ENCODE measurements around the gene AQP5.

AQP5 gene

DNA sequence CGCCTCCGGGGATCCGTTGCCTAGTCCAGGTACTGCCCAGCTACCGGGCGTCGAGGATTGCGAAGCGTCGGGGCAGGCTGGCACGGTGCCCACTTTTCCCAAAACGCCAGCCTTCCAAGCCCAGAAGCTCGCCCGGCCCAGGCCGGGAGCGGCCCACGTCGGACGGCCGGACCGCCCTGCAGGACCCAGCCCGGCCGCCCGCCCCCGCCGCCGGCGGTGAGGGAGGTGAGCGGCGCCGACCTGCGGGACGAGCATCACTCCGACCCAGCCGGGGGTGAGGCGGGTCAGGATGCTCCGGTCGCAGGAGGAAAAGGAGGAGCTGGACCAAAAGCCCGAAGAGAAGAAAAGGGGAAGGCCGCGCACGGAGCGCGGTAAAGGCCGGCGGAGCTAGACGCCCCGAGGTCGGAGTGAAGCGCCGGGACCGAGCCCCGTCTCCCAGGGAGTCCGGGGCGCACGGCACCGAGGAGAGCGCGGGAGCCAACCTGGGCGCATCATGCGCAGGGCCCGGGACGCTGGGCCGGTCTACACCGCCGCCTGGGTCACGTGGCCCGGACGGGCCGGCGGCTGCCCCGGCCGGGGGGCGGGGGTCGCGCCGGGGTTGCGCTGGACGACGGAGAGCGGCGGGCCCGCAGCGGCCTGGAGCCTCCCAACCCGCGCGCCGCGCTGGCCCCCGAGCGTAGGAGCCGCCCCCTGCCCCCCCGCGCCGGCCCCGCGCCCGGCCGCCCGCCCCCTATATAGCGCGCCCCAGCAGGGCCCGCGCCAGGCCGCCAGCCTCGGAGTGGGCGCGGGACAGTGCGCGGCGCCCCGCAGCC is at the start of gene AQP5:
Gene AQP5 (plus strand): TSS at position 762 of the 812 bp plus-strand sequence. CDS start 146 bp downstream, outside the sequence.
- DNase-seq: no peak

DNA sequence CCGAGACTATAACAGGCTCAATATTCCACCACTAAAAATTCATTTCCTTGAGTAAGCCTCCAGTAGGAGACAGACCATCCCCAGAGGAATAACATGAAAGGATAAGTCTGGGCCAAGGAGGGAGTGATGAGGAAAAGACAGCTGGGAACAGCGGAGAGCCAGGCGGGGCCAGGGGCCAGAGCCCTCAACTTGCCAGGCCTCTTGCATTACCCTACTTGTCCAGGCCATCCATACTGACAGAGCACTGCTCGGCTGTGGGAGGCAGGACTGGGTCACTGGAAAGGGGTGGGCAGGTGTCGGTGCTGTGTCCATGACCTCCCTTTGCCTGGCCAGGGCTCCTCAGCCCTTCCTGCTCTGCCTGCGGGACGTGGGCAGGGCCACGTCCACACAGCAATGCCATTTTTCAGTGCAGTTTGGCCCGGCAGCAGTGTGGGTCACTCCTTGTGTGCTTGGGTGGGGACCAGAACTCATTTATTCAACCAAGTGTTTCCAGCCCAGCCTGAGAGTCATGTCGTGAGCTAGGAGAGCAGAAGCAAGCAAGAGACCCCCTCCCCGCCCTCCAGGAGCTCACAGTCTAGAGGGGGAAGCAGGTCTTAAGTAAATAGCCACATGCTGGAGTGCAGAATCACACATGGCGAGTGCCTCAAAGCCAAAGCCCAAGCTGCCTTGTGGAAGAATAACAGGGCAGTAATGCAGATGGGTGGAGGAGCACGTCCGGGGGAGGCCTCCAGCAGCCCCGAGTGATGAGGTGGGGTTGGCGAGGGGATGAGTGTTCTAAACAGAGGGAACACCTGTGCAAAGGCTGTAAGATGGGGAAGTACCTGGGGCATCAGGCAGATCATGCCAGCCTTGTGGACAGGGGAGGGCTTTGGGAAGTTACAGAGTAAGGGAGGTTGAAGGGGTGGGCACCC is 49.1 kb upstream of the AQP5 start:
- DNase-seq: no peak

DNA sequence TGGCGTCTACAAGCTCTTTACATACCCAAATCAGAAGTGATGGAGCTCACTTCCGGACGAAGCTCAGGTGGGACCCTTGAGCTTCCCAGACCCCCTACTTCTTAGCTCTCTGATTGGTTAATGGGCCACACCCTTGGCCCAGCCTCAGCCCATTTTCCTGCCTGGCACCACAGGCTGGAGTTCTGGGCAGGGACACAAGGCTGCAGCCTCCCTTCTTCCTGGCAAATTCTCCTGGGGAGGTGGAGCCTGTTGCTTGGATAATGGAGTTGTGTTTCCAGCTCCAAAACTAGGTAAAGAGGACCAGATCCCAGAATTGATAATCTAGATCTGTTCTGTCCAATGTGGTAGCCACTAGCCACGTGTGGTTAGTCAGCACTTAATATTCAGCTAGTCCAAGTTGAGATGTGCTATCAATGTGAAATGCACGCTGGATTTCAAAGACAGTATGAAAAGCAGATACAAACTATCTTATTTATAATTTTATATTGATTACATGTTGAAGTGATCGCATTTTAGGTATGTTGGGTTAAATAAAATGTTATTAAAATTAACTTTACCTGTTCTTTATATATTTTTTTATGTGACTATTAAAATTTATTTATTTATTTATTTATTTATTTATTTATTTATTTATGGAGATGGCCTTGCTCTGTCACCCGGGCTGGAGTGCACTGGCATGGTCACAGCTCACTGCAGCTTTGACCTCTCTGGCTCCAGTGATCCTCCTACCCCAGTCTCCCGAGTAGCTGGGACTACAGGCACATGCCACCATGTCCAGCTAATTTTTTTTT is 45.3 kb upstream of the AQP5 start:
- DNase-seq: no peak

DNA sequence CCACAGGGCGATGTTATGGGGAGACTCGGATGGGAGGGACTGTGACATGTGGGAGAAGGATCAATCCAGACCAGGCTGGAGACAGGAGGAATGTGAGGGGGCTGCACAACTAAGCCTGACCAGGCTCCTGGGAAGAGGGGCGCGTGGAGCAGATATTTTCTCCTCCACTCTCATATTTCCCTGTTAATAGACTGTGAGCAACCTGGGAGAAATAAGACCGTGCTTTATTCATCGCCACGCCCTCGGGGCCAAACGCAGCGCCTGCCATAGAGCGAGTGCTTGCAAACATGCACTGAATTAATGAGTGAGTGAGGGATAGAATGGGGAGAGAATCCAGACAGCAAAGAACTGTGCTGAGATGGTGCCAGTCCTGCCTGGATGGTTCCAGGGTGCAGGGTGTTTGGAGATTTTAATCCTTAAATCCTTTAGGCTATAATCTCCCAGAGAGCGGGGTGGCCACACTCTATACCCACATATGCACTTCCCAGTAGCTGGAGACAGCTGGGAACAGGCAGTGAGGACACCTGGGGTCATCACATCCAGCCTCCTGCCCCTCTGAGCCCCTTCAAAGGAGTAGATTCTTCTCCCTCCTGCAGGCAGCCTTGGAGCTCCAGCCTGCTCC is 44.4 kb upstream of the AQP5 start:
- no peak for DNase-seq

DNA sequence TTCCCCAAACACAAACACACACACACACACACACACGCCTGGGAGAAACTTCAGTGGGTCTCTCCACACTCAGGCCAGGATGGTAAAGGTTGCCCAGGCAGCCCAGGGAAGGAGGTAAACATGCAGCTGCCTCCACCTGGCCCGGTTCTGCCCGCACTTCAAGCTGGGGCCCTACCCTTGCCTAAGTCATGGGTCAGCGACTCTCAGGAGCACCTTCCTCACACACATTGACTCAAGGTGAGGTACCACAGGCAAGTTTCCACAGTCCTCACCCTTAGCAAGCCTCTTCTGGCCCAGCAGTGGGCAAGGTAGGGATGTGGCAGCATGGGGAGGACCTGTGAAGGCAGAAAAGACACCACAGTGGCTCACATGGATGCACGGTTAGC is 43.9 kb upstream of the AQP5 start:
- DNase-seq: no peak

DNA sequence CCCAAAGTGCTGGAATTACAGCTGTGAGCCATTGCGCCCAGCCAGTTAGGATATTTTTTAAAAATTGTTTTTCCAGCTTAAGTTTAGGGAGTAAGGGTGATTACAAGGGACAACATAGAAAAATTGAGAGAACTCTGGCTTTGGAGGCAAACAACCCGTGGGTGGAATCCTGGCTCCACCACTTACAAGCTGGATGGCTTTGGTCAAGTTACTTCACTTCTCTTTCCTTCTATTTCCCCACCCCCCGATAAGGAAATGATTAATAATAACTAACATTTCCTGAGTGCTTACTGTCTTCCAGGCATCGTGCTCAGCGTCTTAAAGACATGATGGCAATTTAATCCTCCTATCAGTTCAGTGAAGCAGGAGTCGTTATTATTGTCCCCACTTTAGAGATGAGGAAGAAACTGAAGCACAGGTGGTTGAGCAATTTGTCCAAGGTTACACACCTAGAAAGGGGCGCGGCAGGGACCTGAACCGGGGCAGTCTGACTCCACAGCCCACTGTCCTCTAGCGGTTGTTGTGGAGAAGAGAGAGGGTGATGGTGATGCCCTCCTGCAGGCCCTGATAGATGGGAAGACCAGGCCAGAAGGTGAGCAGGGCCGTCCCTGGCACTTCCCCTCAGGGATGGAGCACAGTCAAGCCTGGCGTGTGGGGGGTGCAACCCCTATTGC is 41.3 kb upstream of the AQP5 start:
- no peak for DNase-seq

DNA sequence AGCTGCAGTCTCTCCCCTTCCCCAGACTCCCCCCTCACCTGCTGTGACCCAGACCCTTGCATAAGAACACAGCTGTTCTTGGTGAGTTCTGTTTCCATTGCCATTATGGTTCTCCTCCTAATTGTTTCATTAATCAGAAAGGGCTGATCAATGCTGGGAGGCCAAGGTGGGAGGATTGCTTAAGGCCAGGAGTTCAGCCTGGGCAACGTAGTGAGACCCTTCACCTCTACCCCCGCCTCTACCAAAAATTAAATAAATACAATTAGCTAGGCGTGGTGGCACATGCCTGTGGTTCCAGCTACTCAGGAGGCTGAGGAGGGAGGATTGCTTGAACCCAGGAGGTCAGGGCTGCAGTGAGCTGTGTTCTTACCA is 40.8 kb upstream of the AQP5 start:
- no peak for DNase-seq

DNA sequence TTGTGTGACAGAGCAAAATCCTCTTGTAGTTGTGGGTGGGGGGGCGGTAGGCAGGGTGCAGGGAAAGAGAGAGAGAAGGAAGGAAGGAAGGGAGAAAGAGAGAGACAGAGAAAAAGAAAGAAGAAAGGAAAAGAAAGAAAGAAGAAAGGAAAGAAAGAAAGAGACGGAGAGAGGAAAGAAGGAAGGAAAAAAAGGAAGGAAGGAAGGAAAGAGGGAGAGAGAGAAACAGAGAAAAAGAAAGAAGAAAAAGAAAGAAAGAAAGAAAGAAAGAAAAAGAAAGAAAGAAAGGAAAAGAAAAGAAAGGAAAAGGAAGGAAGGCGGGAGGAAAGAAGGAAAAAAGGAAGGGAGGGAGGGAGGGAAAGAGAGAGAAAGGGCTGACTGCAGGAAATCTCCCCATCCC is 40.4 kb upstream of the AQP5 start:
- DNase-seq: no peak

DNA sequence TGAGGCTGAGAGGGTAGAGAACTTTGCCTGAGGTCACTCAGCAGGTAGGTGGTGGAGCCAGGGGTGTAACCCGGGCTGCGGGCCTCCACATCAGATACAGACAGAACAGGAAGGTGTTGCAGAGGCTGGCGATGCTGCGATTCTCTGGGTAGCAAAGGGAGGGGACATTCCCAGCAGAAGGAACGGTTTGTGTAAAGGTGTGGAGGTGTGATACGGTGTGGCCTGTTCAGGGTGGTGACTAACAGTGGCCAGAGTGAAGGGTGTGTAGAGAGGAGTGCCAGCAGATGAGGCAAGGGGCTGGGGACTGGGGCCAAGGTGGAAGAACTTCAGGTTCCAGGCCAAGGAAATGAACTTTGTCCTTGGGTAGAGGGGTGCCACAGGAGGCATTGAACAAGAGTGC is 39.7 kb upstream of the AQP5 start:
- no peak for DNase-seq

DNA sequence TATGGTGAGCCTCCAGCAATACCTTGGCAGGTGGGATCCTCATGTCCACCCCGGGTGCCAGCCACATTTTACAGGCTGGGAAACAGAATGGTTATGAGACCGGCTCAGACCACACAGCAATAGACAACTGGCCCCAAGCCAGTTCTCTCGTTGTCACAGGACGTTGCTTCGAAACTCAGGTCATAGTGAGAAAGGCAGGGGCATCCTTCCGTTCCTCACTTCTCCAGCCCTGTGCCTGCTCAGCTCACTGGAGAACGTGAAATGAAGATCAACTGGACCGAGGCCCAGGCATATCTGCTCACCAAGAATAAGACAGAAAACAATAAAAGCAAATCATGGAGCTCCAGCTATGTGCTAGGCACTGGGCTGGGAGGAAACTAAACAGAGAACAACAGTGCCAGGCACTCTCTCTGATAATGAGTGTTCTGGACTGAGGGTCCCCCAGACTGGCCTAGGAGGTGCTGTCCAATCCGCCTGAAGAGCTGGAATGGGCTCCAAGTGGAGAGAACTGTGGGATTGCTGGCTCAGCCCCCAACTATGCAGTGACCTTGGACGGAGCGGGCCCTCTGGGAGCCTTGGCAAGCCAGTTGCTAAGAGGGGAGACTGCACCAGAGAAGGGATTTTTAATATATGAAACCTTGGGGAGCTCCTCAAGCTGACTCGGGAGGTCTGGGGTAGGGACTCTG is 39.2 kb upstream of the AQP5 start:
- no peak for DNase-seq

DNA sequence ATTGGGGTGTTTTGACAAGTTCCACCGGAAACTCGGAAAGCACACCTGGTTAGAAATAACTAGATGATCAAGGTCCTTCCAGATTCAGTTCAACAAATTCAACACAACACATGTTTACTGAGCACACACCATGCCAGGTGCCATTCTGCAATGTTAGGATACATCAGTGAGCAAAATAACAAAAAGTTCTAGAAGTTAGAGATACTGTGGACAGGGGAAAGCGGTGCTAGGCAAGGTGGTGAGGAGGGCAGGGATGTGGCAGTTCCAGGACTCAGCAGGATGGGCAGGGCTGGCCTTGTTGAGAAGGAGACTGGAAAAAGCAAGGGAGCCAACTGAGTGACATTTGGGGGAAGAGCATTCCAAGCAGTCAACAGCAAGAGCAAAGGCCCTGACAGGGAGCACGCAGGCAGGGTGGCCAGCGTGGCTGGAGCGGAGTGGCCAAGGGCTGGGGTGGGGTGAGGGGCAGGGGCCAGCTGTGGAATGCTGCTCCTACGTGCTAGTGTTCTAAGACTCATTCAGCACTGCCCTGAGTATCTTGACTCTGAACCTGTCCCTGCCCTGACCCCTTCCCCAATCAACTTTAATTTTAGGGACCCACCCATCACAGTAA is 38.5 kb upstream of the AQP5 start:
- no peak for DNase-seq

DNA sequence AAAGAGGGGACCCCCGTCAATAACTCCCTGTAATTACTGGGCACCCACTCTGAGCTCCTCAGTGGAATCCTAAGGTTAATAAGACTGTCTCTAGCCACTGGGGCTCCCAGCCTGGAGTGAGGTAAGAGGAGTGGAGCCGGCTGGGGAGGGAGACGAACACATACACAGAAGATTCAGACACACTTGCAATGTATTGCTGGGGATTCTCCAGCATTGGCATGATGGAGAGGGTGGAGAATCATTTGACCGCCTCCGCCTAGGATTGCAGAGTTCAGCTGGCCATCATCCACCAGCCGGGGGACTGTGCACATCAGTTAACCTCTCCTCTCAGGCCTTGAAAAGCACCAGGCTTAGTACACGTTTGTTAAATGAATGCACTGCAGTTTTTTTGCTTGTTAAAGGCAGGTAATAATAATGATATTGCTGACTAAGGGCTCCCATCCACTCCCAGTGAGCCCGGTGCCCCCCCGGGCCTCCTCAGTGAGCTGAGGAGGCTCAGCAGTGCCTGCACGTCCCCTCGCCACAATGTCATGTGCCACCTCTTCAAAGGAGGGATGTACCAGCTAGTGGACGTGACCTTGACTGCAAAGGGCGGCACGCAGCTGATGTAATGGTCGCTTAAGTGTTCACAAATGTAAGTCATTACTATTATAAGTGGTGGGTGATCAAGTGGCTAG is 37.7 kb upstream of the AQP5 start:
- DNase-seq: no peak

DNA sequence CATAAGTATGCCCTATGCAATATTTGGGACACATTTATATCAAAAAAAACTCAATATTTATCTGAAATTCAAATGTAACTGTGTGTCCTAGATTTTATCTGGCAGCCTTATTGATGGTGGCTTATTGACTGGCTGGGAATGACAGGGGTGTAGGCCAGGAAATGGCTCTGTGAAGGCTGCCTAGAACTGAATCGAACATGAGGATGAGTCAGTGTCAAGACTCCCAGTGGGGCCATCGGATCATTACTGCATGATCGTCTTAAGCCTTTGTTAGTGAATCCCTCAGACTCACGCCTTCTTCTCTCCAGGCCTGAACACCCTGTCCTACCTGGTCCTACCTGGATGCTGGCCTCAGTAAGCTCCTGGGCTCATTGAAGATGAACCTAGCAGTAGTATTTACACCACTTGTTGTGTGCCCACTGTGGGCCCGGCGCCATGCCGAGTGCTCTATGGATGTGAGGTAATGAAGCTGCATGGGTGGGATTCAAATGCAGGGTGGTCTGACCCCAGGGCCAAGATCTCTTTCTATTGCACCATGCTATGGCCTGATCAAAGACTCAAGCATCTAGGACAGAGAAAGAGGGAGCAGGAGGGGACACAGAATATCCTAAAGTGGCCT is 36.9 kb upstream of the AQP5 start:
- no peak for DNase-seq

DNA sequence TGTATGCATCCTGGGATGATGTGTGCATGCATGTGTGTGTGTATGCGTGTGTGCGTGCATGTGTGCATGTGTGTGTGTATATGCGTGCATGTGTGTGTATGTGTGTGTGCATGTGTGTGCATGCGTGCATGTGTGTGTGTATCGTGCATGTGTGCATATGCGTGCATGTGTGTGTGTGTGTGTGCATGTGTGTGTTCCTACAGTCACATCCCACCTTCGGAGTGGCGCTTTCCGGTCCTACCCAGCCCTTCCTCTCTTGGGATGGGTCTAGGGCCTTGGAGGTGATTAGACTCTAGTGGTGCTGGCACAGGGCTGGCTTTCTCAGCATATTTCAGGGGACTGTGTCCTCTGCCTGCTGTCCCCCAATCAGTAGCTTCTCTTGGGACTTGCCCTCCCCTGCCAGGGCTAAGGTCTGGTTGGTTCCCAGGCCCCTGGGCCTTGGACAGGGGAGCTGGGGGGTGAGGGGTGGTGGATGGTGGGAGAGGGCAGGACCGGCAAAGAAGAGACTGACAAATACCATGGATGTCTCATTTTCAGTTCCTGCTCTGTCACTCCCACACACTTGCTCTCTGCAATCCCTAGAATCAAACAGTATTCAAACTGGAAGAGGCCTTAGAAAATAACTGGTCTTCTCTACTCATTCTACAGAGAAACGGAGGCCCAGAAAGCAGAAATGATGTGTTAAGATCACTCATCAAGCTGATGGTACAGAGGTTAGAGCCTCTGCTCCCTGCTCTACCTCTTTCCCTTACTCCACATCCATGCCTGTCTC is 36.1 kb upstream of the AQP5 start:
- DNase-seq: no peak

DNA sequence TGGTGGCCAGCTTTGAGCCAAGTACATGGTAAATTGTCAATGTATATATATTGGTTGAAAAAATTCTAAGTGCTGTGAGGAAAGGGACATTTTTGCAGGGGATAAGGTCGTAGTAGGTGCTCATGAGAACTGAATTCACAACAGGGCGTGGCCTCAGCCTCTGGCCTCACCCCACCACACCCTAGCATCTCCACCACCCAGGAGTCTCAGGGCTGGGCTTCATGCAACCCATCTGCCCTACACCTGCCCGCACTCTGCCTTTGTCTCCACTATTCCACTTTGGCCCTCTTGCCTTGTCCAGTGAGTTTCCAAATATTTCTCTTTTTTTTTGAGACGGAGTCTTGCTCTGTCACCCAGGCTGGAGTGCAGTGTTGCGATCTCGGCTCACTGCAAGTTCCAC is 33.2 kb upstream of the AQP5 start:
- no peak for DNase-seq

DNA sequence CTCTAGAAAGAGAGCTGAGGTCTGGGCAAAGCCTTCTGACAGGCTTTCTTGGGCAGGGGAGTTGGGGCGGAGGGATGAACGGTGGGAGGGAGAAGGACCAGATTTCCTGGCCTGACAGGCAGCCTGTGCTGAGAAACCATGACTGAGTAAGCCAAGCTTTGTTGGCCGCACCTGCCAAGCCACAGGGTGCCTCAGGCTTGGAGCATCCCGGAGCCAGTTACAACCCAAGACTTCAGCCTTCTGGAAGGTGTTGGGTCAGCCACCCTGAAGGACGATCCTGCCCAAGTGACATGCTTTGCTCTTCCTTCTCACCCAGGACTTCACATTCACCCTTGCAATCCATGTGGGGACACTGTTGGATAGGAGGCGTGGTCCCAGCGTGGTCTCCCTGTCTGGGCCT is 32.1 kb upstream of the AQP5 start:
- DNase-seq: no peak

DNA sequence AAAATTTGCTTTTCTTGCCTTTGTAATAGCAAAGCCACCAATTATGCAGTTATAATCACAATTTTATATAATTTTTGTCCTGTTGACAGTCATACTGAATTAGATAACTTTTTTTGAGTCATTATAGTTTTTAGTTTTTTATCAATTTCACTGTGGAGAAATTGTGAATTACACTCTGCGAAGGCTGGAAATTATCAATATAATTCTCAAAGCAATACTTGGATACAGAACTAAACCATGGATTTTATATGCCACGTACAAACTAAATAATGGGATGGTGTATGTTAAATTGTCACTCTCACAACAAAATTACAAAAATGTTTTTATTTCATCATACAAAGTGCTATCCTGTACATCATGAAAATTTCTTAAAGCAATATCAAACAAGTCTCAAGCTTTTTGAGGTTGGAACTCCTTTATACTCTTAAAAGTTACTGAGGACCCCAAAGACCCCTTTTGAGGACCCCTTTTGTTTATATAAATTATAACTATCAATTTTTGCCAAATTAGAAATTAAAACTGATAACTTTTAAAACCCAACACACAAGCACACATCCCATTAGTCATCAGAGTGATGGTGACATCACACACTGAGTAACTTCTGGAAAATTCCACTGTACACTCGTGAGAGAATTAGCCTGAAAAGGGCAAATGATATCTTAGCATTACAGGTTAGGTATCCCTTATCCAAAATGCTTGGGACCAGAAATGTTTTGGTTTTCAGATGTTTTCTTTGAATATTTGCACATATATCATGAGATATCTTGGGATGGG is 31.0 kb upstream of the AQP5 start:
- DNase-seq: no peak

DNA sequence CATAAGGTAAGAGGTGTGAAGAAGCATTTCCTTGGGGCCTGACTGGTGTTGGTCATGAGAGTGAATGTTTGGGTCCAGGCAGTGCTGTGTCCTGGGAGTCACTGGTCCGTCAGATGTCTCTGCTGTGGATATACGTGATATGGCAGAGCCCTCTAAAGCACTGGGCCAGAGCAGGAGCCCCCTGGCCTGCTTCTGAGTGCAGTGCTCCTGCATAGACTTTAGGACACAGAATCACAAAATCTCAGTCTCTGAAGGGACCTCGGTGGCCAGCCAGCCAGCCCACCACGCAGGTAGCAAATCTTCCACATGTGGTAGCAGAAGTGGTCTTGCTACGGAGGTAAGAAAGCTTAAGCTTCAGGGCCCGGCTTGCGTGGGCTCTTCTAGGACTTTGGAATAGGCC is 29.6 kb upstream of the AQP5 start:
- DNase-seq: no peak

Data from NCI-H2107 (cell line).